Ascending aorta (tissue), 2 donors: ENCODE results near the gene OBI1. TPM values are rescaled to one million over a fixed set of nuclear protein-coding genes. Genes with fewer than 3 reads are reported as not detected.
"Not testable (repeated sequence)": the region's sequence is repeated elsewhere in the genome, so short reads cannot be mapped to it uniquely, and the experiment has no call there.

Experiments used
- DNase-seq, 2 donors: peaks; one replicate each; pipeline ENCODE4 v3.0.0-alpha.2; 2019; ENCODE audit warnings: low spot score in 2 of 2
- H3K27ac ChIP-seq, 2 donors: fragments of 200-600 bp; sonication (generic); one replicate each; pipeline ENCODE4 v1.5.1; 2016 to 2017; ENCODE audit warnings: mild to moderate bottlenecking in 1 of 2
- H3K27me3 ChIP-seq: fragments of 200-600 bp; sonication (generic); one replicate; pipeline ENCODE4 v1.5.1; 2017
- H3K36me3 ChIP-seq, 2 donors: fragments of 200-600 bp; sonication (generic); one replicate each; pipeline ENCODE4 v1.5.1; 2016
- H3K4me1 ChIP-seq, 2 donors: fragments of 200-600 bp; sonication (generic); one replicate each; pipeline ENCODE4 v1.5.1; 2016 to 2017; ENCODE audit warnings: mild to moderate bottlenecking in 1 of 2
- H3K4me3 ChIP-seq, 2 donors: fragments of 200-600 bp; sonication (generic); one replicate each; pipeline ENCODE4 v1.5.1; 2016 to 2017; ENCODE audit warnings: mild to moderate bottlenecking in 1 of 2
- H3K9me3 ChIP-seq, 2 donors: fragments of 200-600 bp; sonication (generic); one replicate each; pipeline ENCODE4 v1.5.1; 2016
- CTCF ChIP-seq, 3 experiments: fragments of 200-600 bp in 2 of 3; fragments of 450-650 bp in 1 of 3; sonication (generic) in 2 of 3; IDR thresholded peaks; one replicate each; pipeline ENCODE4 v1.5.1; 2016 to 2019; ENCODE audit warnings: antibody characterized with exemption in 3 of 3, mild to moderate bottlenecking in 1 of 3, moderate library complexity in 1 of 3
- intact Hi-C: fragments of 100-400 bp; cut with DNase I; formaldehyde crosslinking; loops from one replicate; pipeline ENCODE4 v1.15.1; 2023
- total RNA-seq: library from RNA; depleted of rRNA; stranded (reverse); fragments of >200 nt; gene quantifications from one replicate; pipeline ENCODE4 v1.1.0, GENCODE V29; 2016

Gene OBI1
- total RNA-seq, 1 donor from 2014 or later: 1.8 TPM

- H3K9me3 ChIP-seq: no peaks in the 10 kb centered on the region
- no peaks in the 10 kb centered on the region for H3K36me3 ChIP-seq
- intact Hi-C loops: loop anchor here (10.0 kb wide), 2 partner anchors 749 to 961 kb away; partner anchors contain the start of genes RBM26 and SLAIN1
- no peak for DNase-seq
- no peak overlapping the region for H3K27ac ChIP-seq
- H3K4me1 ChIP-seq: peaks cover 3 to 12% of the 10 kb centered on the region in 2 donors
- no peaks in the 10 kb centered on the region for H3K27me3 ChIP-seq
- no peak for TF ChIP-seq CTCF (IDR thresholded peaks at IDR 0.05)
- H3K4me3 ChIP-seq: no peak overlapping the region
Measured at GRCh38 chr13:78655906-78656305, 3.0 kb downstream of the OBI1 start.

GRCh38 chr13:78655007-78655406, 3.9 kb downstream of the OBI1 start:
- H3K9me3 ChIP-seq: no peaks in the 10 kb centered on the region
- H3K36me3 ChIP-seq: no peaks in the 10 kb centered on the region
- DNase-seq: no peak
- H3K27ac ChIP-seq: no peak overlapping the region
- peaks cover 3 to 12% of the 10 kb centered on the region in 2 donors for H3K4me1 ChIP-seq
- H3K4me3 ChIP-seq: no peak overlapping the region
- H3K27me3 ChIP-seq: no peaks in the 10 kb centered on the region
- intact Hi-C loops: loop anchor here (10.0 kb wide), 2 partner anchors 750 to 960 kb away; partner anchors contain the start of genes RBM26 and SLAIN1
- no peak for TF ChIP-seq CTCF (IDR thresholded peaks at IDR 0.05)

GRCh38 chr13:78652651-78653050, 6.3 kb downstream of the OBI1 start:
- intact Hi-C loops: loop anchor here (10.0 kb wide), 2 partner anchors 752 to 958 kb away; partner anchors contain the start of genes RBM26 and SLAIN1
- H3K27me3 ChIP-seq: no peaks in the 10 kb centered on the region
- no peak overlapping the region for H3K4me3 ChIP-seq
- no peaks in the 10 kb centered on the region for H3K9me3 ChIP-seq
- no peak for DNase-seq
- TF ChIP-seq CTCF (IDR thresholded peaks at IDR 0.05): no peak
- H3K27ac ChIP-seq: no peak overlapping the region
- peaks cover under 1 to 5% of the 10 kb centered on the region in 2 donors for H3K4me1 ChIP-seq
- H3K36me3 ChIP-seq: no peaks in the 10 kb centered on the region

- DNase-seq: no peak
- intact Hi-C loops: loop anchor here (10.0 kb wide), 2 partner anchors 754 to 956 kb away; partner anchors contain the start of genes RBM26 and SLAIN1
- H3K9me3 ChIP-seq: no peaks in the 10 kb centered on the region
- H3K4me1 ChIP-seq: no peaks in the 10 kb centered on the region
- H3K27ac ChIP-seq: no peak overlapping the region
- H3K27me3 ChIP-seq: no peaks in the 10 kb centered on the region
- H3K4me3 ChIP-seq: no peak overlapping the region
- no peak for TF ChIP-seq CTCF (IDR thresholded peaks at IDR 0.05)
- H3K36me3 ChIP-seq: no peaks in the 10 kb centered on the region
Measured at GRCh38 chr13:78650717-78651083, 8.3 kb downstream of the OBI1 start.

GRCh38 chr13:78649997-78650716, 8.8 kb downstream of the OBI1 start:
- H3K4me1 ChIP-seq: no peaks in the 10 kb centered on the region
- TF ChIP-seq CTCF (IDR thresholded peaks at IDR 0.05): no peak
- intact Hi-C loops: loop anchor here (10.0 kb wide), 2 partner anchors 755 to 955 kb away; partner anchors contain the start of genes RBM26 and SLAIN1
- no peaks in the 10 kb centered on the region for H3K27me3 ChIP-seq
- H3K9me3 ChIP-seq: no peaks in the 10 kb centered on the region
- H3K4me3 ChIP-seq: no peak overlapping the region
- no peak overlapping the region for H3K27ac ChIP-seq
- H3K36me3 ChIP-seq: no peaks in the 10 kb centered on the region
- no peak for DNase-seq

- H3K9me3 ChIP-seq, H3K27me3 ChIP-seq: not testable (repeated sequence)
Measured at GRCh38 chr13:78647109-78647678, 11.8 kb downstream of the OBI1 start.

More at GRCh38 chr13:78647109-78647678, 11.8 kb downstream of the OBI1 start:
- intact Hi-C loops, H3K4me3 ChIP-seq, H3K27ac ChIP-seq, H3K4me1 ChIP-seq, H3K36me3 ChIP-seq, DNase-seq: not testable (repeated sequence)
